SJSA1 (cell line): ENCODE measurements around the gene MYL12A. TPM values are rescaled to one million over a fixed set of nuclear protein-coding genes. Genes with fewer than 3 reads are reported as not detected.
A peak's percentile ranks its signal among the peaks of the same experiment; 100 is the strongest.
"Not testable (repeated sequence)": the region's sequence is repeated elsewhere in the genome, so short reads cannot be mapped to it uniquely, and the experiment has no call there.

Experiments used
- DNase-seq, 2 experiments: peaks; one replicate each; pipeline ENCODE4 v3.0.0-alpha.2; 2015 to 2020; ENCODE audit warnings: low spot score in 2 of 2, low read depth in 1 of 2
- H3K27ac ChIP-seq: fragments of 250-450 bp; sonication (Bioruptor Pico); 2 replicates; pipeline ENCODE4 v1.5.1; 2020; ENCODE audit warnings: mild to moderate bottlenecking, moderate library complexity
- H3K27me3 ChIP-seq: fragments of 250-450 bp; sonication (Bioruptor Pico); replicated peaks from 2 replicates; pipeline ENCODE4 v1.5.1; 2020; ENCODE audit warnings: mild to moderate bottlenecking, moderate library complexity
- H3K36me3 ChIP-seq: fragments of 250-450 bp; sonication (Bioruptor Pico); 2 replicates; pipeline ENCODE4 v1.5.1; 2020; ENCODE audit warnings: mild to moderate bottlenecking
- H3K4me1 ChIP-seq: fragments of 250-450 bp; sonication (Bioruptor Pico); replicated peaks from 2 replicates; pipeline ENCODE4 v1.6.1; 2021; ENCODE audit warnings: mild to moderate bottlenecking
- H3K4me3 ChIP-seq: fragments of 250-450 bp; sonication (Bioruptor Pico); 2 replicates; pipeline ENCODE4 v1.5.1; 2020; ENCODE audit warnings: mild to moderate bottlenecking
- H3K9me3 ChIP-seq: fragments of 250-450 bp; sonication (Bioruptor Pico); replicated peaks from 2 replicates; pipeline ENCODE4 v1.5.1; 2020; ENCODE audit warnings: mild to moderate bottlenecking
- total RNA-seq: library from RNA; depleted of rRNA; stranded (reverse); fragments of >200 nt; shearing (Covaris generic); gene quantifications from 2 replicates; pipeline ENCODE4 v1.2.3, GENCODE V29; 2014; rRNA removed

MYL12A gene
- total RNA-seq: 1,425 and 1,642 TPM in 2 replicates

- peak; percentile 98 to 100 for DNase-seq
- H3K4me1 ChIP-seq: peaks cover 40% of the 10 kb centered on the region
- peaks cover 31% of the 10 kb centered on the region for H3K36me3 ChIP-seq
- peak within 1 kb of the TSS; percentile 99 for H3K27ac ChIP-seq
- H3K4me3 ChIP-seq: peak within 1 kb of the TSS; percentile 89
- no peaks in the 10 kb centered on the region for H3K9me3 ChIP-seq
- no peaks in the 10 kb centered on the region for H3K27me3 ChIP-seq
Observed at GRCh38 chr18:3247240-3248061, at the start of gene MYL12A. Gene MYL12A (plus strand): TSS chr18:3247801. CDS start chr18:3253248, 5,447 bp downstream.

GRCh38 chr18:3198260-3198860, 49.2 kb upstream of the MYL12A start:
- not testable (repeated sequence) for DNase-seq, H3K4me1 ChIP-seq, H3K9me3 ChIP-seq, H3K27me3 ChIP-seq, H3K4me3 ChIP-seq, H3K27ac ChIP-seq, H3K36me3 ChIP-seq

DNA sequence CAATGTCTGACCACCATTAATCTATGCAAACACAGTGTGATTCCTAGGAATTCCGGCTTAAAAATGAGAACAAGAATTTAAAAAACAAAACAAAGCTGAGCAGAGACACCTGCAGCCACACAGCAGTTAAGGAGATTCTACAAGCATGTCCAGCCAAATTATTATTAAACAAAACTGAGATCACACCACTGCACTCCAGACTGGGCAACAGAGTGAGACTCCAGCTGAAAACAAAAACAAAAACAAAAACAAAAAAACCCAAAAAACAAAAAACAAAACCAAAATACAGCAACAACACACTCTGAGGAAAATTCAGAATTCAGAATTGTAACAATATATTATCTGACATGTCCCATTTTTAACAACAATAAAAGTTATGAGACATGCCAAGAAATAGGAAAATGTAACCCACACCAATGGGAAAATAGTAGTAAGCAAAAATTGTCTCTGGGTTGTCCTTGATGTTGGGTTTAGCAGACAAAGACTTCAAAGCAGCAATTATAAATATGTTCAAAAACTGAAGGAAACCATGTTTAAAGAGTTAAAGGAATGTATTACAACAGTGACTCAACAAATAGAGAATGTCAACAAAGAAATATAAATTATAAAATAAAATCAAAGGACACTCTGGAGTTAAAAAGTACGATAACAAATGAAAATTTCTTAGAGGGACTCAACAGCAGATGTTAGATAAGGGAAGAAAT, 47.5 kb upstream of the MYL12A start:
- H3K27ac ChIP-seq: no peak overlapping the region
- DNase-seq: no peak

GRCh38 chr18:3205239-3205638, 42.4 kb upstream of the MYL12A start:
- H3K4me3 ChIP-seq: no peak overlapping the region
- no peak overlapping the region for H3K27ac ChIP-seq
- H3K4me1 ChIP-seq: peaks cover 15% of the 10 kb centered on the region
- no peaks in the 10 kb centered on the region for H3K9me3 ChIP-seq
- H3K36me3 ChIP-seq: no peaks in the 10 kb centered on the region
- no peaks in the 10 kb centered on the region for H3K27me3 ChIP-seq
- no peak for DNase-seq

More for the DNA sequence above, 47.5 kb upstream of the MYL12A start:
- H3K27me3 ChIP-seq: no peaks in the 10 kb centered on the region
- no peaks in the 10 kb centered on the region for H3K9me3 ChIP-seq
- H3K4me3 ChIP-seq: no peak overlapping the region
- H3K4me1 ChIP-seq: no peaks in the 10 kb centered on the region
- H3K36me3 ChIP-seq: no peaks in the 10 kb centered on the region

- no peaks in the 10 kb centered on the region for H3K36me3 ChIP-seq
- H3K4me1 ChIP-seq: peaks cover 34% of the 10 kb centered on the region
- H3K27ac ChIP-seq: no peak overlapping the region
- no peak for DNase-seq
- no peaks in the 10 kb centered on the region for H3K9me3 ChIP-seq
- no peaks in the 10 kb centered on the region for H3K27me3 ChIP-seq
- H3K4me3 ChIP-seq: no peak overlapping the region
Observed at GRCh38 chr18:3207565-3207964, 40.0 kb upstream of the MYL12A start.

DNA sequence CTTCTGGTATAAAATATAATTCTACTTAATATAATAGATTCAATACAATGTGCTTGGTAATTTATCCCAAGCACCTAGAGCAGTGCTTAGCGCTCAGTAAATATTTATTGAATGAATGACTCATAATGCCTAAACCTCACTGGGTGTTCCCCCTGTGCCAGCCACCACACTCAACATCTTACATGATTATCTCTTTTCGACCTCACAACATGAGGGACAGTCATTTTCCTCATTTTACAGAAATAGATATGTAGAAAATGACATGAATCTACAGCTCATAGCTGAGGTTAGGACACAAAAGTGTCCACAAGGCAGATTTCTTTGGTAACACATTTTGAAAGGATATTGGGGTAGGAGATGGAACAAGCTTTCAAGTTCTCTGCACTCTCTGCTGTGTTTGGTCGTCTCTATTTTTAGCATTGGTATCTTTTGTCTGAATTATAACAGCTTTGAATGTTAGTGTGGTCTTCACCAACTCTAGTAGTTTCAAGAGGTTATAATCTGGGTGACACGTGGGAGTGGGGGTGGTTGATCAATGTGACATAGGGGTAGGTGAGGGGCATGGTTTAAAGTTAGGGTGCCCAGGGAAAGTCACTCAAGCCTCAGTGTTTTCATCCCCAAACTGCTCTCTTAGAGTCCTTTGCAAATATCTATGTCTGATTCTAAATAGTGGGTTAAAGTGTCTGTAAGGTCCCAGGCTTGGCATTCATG, 37.6 kb upstream of the MYL12A start:
- H3K4me3 ChIP-seq: no peak overlapping the region
- H3K9me3 ChIP-seq: no peaks in the 10 kb centered on the region
- peak; percentile 58 to 68 for DNase-seq
- H3K27ac ChIP-seq: peak overlapping the region; percentile 32
- H3K36me3 ChIP-seq: no peaks in the 10 kb centered on the region
- no peaks in the 10 kb centered on the region for H3K27me3 ChIP-seq
- peaks cover 34% of the 10 kb centered on the region for H3K4me1 ChIP-seq

- peak in 1 of 2 experiments; percentile 38 for DNase-seq
- Histone ChIP-seq H3K4me1 (peaks cover 34% of the 10 kb centered on the region), H3K27ac (0 out of 2 replicates have a peak overlapping the region, but pooled peaks have one; percentile 6), H3K4me3 (no peak overlapping the region), H3K36me3 (no peaks in the 10 kb centered on the region), H3K9me3 (no peaks in the 10 kb centered on the region), H3K27me3 (no peaks in the 10 kb centered on the region)
Observed at GRCh38 chr18:3211236-3211992, 36.2 kb upstream of the MYL12A start.

- no peaks in the 10 kb centered on the region for H3K9me3 ChIP-seq
- H3K4me1 ChIP-seq: peaks cover 33% of the 10 kb centered on the region
- no peak overlapping the region for H3K4me3 ChIP-seq
- DNase-seq: no peak
- no peak overlapping the region for H3K27ac ChIP-seq
- H3K36me3 ChIP-seq: no peaks in the 10 kb centered on the region
- H3K27me3 ChIP-seq: no peaks in the 10 kb centered on the region
Observed at GRCh38 chr18:3212657-3213056, 34.9 kb upstream of the MYL12A start.

- no peaks in the 10 kb centered on the region for H3K27me3 ChIP-seq
- H3K4me1 ChIP-seq: peaks cover 30% of the 10 kb centered on the region
- no peak for DNase-seq
- no peaks in the 10 kb centered on the region for H3K9me3 ChIP-seq
- H3K36me3 ChIP-seq: no peaks in the 10 kb centered on the region
- no peak overlapping the region for H3K27ac ChIP-seq
- no peak overlapping the region for H3K4me3 ChIP-seq
Observed at GRCh38 chr18:3213300-3214059, 34.1 kb upstream of the MYL12A start.

DNA sequence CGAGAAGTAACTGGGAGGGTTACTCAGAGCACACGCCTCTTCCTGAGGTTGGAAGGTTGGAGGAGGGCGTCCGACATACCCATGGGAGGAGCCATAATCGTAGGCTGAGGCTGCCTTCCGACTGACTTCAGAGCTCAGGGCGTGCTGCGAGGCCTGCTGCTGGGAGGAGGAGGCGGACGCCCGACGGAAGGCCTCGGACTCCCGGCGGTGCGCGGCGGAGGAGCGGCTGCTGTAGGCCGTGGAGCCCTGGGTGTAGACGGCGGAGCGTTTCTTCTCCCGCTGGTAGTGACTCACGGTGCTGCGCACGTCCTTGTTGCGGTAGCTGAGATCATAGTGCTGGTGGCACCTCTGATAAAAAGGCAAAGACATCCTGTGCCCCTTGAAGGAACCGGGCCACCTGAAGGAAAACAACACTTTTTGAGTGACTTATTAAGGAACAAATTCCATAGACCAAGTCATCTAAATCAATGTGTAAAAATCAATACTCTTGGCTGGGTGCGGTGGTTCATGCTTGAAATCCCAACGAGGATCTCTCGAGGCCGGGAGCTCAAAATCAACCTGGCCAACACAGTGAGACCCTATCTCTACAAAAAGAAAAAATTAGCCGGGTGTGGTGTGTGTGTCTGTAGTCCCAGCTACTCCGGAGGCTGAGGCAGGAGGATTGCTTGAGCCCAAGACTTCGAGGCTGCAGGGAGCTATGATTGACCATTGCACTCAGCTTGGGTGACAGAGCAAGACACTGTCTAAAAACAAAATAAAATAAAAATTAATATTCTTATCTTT, 32.6 kb upstream of the MYL12A start:
- H3K4me3 ChIP-seq: no peak overlapping the region

GRCh38 chr18:3216987-3217386, 30.6 kb upstream of the MYL12A start:
- no peak overlapping the region for H3K27ac ChIP-seq
- H3K4me1 ChIP-seq: peaks cover 2% of the 10 kb centered on the region
- no peaks in the 10 kb centered on the region for H3K36me3 ChIP-seq
- DNase-seq: no peak
- H3K27me3 ChIP-seq: no peaks in the 10 kb centered on the region
- no peak overlapping the region for H3K4me3 ChIP-seq
- no peaks in the 10 kb centered on the region for H3K9me3 ChIP-seq

More for the DNA sequence above, 32.6 kb upstream of the MYL12A start:
- H3K4me1 ChIP-seq: peaks cover 21% of the 10 kb centered on the region
- no peaks in the 10 kb centered on the region for H3K9me3 ChIP-seq
- no peak overlapping the region for H3K27ac ChIP-seq
- H3K27me3 ChIP-seq: no peaks in the 10 kb centered on the region
- no peaks in the 10 kb centered on the region for H3K36me3 ChIP-seq
- no peak for DNase-seq
